Esophagus muscularis mucosa (tissue), 3 donors: ENCODE data around the gene SH3BP5L.

Source experiments
- POLR2A ChIP-seq: fragments of 450-650 bp; IDR thresholded peaks from one replicate; pipeline ENCODE4 v1.6.1; 2017; ENCODE audit warnings: antibody characterized with exemption, moderate library complexity, mild to moderate bottlenecking, low read depth
- POLR2AphosphoS5 ChIP-seq, 2 donors: sonication (generic); formaldehyde crosslinking; IDR thresholded peaks; one replicate each; pipeline ENCODE4 v1.6.1; 2017; ENCODE audit warnings: antibody characterized with exemption in 2 of 2
- TF ChIP-seq, protein P1 (sequence below), 3 experiments: fragments of 200-600 bp in 2 of 3; fragments of 450-650 bp in 1 of 3; sonication (generic) in 2 of 3; IDR thresholded peaks; one replicate each; pipeline ENCODE4 v1.5.1; 2017 to 2019; ENCODE audit warnings: antibody characterized with exemption in 3 of 3, mild to moderate bottlenecking in 2 of 3, moderate library complexity in 1 of 3

- TF ChIP-seq, protein P1, sequence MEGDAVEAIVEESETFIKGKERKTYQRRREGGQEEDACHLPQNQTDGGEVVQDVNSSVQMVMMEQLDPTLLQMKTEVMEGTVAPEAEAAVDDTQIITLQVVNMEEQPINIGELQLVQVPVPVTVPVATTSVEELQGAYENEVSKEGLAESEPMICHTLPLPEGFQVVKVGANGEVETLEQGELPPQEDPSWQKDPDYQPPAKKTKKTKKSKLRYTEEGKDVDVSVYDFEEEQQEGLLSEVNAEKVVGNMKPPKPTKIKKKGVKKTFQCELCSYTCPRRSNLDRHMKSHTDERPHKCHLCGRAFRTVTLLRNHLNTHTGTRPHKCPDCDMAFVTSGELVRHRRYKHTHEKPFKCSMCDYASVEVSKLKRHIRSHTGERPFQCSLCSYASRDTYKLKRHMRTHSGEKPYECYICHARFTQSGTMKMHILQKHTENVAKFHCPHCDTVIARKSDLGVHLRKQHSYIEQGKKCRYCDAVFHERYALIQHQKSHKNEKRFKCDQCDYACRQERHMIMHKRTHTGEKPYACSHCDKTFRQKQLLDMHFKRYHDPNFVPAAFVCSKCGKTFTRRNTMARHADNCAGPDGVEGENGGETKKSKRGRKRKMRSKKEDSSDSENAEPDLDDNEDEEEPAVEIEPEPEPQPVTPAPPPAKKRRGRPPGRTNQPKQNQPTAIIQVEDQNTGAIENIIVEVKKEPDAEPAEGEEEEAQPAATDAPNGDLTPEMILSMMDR (IDR thresholded peaks at IDR 0.05) = no peak
- TF ChIP-seq POLR2AphosphoS5 (IDR thresholded peaks at IDR 0.05) (no peak), POLR2A (no peak)
Observed at GRCh38 chr1:248798791-248799190, 26.9 kb downstream of the SH3BP5L start.
